Cardiac muscle cell (in vitro differentiated cells and primary cell): ENCODE results near the gene CADM1. TPM values are rescaled to one million over a fixed set of nuclear protein-coding genes. Genes with fewer than 3 reads are reported as not detected.

ENCODE experiments used
- DNase-seq, 2 donors: peaks; one replicate each; pipeline versions ENCODE4 v3.0.0 to v3.0.0-alpha.2; 2010 to 2017; ENCODE audit warnings: low read depth in 1 of 2, low spot score in 1 of 2
- H3K27ac ChIP-seq: fragments of 200-600 bp; sonication (generic); 2 replicates; pipeline ENCODE4 v1.5.1; 2016
- H3K27me3 ChIP-seq: fragments of 200-600 bp; sonication (generic); 2 replicates; pipeline ENCODE4 v1.6.0; 2016; ENCODE audit warnings: control low read depth
- H3K36me3 ChIP-seq: fragments of 200-600 bp; sonication (generic); 2 replicates; pipeline ENCODE4 v1.5.1; 2016; ENCODE audit warnings: control low read depth
- H3K4me1 ChIP-seq: fragments of 200-600 bp; sonication (generic); 2 replicates; pipeline ENCODE4 v1.8.1; 2017; ENCODE audit warnings: low read depth, mild to moderate bottlenecking, mixed run types
- H3K4me3 ChIP-seq: fragments of 200-600 bp; sonication (generic); 2 replicates; pipeline ENCODE4 v1.5.1; 2016; ENCODE audit warnings: mild to moderate bottlenecking
- H3K9me3 ChIP-seq: fragments of 200-600 bp; sonication (generic); 2 replicates; pipeline ENCODE4 v1.5.1; 2017; ENCODE audit warnings: low read depth, mild to moderate bottlenecking, control low read depth
- polyA plus RNA-seq: library from polyadenylated mRNA; unstranded; fragments of >200 nt; fragmentation: Nextera tagmentation; extraction: Ambion mirVana; gene quantifications from 2 replicates; pipeline ENCODE4 v1.2.1, GENCODE V29; 2016
- total RNA-seq: library from RNA; depleted of rRNA; stranded (reverse); fragments of >200 nt; gene quantifications from 2 replicates; pipeline ENCODE4 v1.2.3, GENCODE V29; 2016
- TF ChIP-seq, protein P1 (sequence below): IDR thresholded peaks from 2 replicates; pipeline ENCODE4 v1.5.1; 2012; ENCODE audit warnings: low read depth, mild to moderate bottlenecking, low read length

CADM1 gene
- total and polyA plus RNA-seq, 2 experiments from 2014 or later = 113 to 149 TPM

- TF ChIP-seq, protein P1, sequence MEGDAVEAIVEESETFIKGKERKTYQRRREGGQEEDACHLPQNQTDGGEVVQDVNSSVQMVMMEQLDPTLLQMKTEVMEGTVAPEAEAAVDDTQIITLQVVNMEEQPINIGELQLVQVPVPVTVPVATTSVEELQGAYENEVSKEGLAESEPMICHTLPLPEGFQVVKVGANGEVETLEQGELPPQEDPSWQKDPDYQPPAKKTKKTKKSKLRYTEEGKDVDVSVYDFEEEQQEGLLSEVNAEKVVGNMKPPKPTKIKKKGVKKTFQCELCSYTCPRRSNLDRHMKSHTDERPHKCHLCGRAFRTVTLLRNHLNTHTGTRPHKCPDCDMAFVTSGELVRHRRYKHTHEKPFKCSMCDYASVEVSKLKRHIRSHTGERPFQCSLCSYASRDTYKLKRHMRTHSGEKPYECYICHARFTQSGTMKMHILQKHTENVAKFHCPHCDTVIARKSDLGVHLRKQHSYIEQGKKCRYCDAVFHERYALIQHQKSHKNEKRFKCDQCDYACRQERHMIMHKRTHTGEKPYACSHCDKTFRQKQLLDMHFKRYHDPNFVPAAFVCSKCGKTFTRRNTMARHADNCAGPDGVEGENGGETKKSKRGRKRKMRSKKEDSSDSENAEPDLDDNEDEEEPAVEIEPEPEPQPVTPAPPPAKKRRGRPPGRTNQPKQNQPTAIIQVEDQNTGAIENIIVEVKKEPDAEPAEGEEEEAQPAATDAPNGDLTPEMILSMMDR = no peak
- Histone ChIP-seq H3K27me3 (no peaks in the 10 kb centered on the region), H3K4me3 (peak overlapping the region; percentile 1), H3K9me3 (no peaks in the 10 kb centered on the region), H3K27ac (peak overlapping the region; percentile 67), H3K4me1 (peaks cover 41% of the 10 kb centered on the region), H3K36me3 (no peaks in the 10 kb centered on the region)
- peak in 1 of 2 donors; percentile 30 for DNase-seq
These were observed 113.1 kb downstream of the CADM1 start for GRCh38 chr11:115391160-115391559.

DNA sequence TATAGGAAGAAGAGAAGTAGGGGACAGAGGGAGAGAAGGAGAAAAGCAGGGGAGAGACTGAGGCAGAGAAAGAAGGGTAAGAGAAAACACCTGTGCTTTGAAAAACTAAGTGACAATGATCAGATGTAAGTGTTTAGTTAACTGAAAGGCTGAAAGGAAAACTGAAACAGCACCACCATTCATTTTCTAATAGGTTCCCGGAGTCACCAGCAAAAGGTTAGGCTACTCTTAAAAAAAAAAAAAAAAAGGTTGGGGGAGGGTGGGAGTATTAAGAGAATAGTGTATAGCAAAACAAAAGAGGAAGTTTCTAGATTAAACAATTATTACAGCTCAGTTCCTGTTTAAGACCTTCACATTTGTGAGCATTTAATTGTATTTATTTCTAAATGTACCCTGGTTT lies 113.8 kb downstream of the CADM1 start:
- no peak overlapping the region for H3K4me3 ChIP-seq
- no peaks in the 10 kb centered on the region for H3K9me3 ChIP-seq
- H3K27ac ChIP-seq = no peak overlapping the region
- H3K4me1 ChIP-seq = peaks cover 44% of the 10 kb centered on the region
- no peak for DNase-seq
- H3K36me3 ChIP-seq = no peaks in the 10 kb centered on the region
- TF ChIP-seq, protein P1 = no peak
- H3K27me3 ChIP-seq = no peaks in the 10 kb centered on the region

DNA sequence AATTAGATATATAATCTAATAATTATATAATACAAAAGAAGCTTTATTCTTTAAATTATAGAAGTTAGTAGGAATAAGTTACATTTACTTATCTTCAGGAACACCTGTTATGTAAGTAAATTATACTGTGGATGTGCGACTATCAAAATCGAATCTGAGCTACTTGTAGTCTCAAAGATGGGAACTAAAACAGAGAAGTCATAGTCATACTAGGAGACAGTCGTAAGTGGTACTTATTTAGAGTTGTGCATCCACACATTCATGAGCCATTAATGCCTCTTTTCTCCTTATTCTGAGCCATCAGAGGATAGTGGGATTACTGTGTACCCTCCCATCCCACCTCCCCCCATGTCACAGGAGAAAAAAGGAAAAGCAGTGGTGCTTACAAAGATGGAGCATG lies 114.4 kb downstream of the CADM1 start:
- Histone ChIP-seq H3K27me3 (no peaks in the 10 kb centered on the region), H3K36me3 (no peaks in the 10 kb centered on the region), H3K4me3 (no peak overlapping the region), H3K4me1 (peaks cover 49% of the 10 kb centered on the region), H3K9me3 (no peaks in the 10 kb centered on the region), H3K27ac (no peak overlapping the region)
- DNase-seq = no peak
- TF ChIP-seq, protein P1 = no peak

GRCh38 chr11:115385226-115385625 lies 119.0 kb downstream of the CADM1 start:
- TF ChIP-seq, protein P1 = no peak
- Histone ChIP-seq H3K4me1 (peaks cover 35% of the 10 kb centered on the region), H3K36me3 (no peaks in the 10 kb centered on the region), H3K27me3 (no peaks in the 10 kb centered on the region), H3K27ac (no peak overlapping the region), H3K4me3 (no peak overlapping the region), H3K9me3 (no peaks in the 10 kb centered on the region)
- no peak for DNase-seq

DNA sequence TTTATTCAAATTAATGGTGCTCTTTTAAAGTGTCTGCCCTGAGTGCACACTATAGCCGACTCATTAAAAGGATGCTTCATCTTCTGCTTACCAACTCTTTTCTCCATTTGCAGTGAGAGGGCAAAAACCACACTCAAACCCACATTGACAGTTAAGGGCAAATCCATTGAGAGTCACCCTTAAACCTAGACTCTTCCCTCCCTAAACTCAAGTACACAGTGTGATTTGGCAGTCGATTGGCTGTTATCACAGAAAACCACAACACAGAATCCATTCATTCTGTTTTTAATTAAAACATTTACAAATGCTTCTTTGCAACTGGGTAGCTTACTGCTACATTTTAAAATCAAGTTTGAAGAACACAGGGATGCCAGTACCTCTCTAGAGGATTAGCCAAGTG lies 120.0 kb downstream of the CADM1 start:
- no peak for DNase-seq
- no peaks in the 10 kb centered on the region for H3K36me3 ChIP-seq
- H3K27ac ChIP-seq = no peak overlapping the region
- peaks cover 31% of the 10 kb centered on the region for H3K4me1 ChIP-seq
- TF ChIP-seq, protein P1 = no peak
- H3K4me3 ChIP-seq = no peak overlapping the region
- H3K27me3 ChIP-seq = no peaks in the 10 kb centered on the region
- no peaks in the 10 kb centered on the region for H3K9me3 ChIP-seq

DNA sequence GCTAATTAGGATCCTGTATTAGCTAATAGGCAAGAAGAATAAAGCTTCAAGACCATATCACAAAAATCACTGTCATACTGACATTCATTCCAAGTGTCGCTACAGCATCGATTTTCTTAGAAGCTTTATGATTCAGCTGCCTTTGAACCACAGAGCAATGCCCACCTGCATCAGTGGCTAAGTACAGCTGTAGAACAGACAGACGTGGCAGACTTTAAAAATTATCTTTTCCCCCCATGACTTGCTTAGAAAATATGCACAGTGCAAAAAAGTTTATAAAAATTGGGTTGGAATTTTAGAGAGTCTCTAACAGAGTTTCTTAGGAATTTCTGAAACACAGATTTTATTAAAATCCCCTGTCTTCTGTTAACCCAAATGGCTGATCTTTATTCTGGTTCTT lies 120.8 kb downstream of the CADM1 start:
- H3K4me3 ChIP-seq = no peak overlapping the region
- DNase-seq = no peak
- no peaks in the 10 kb centered on the region for H3K9me3 ChIP-seq
- TF ChIP-seq, protein P1 = no peak
- no peak overlapping the region for H3K27ac ChIP-seq
- no peaks in the 10 kb centered on the region for H3K36me3 ChIP-seq
- peaks cover 31% of the 10 kb centered on the region for H3K4me1 ChIP-seq
- H3K27me3 ChIP-seq = no peaks in the 10 kb centered on the region
